ENCODE data around the gene KBTBD13.
A peak's percentile ranks its signal among the peaks of the same experiment; 100 is the strongest.

Gene KBTBD13

GRCh38 chr15:65052956-65053355, 23.6 kb upstream of the KBTBD13 start:
- no peak overlapping the region for H3K9ac ChIP-seq (ENCODE audit: low read length)
- peaks cover 16% of the 10 kb centered on the region for H3K4me1 ChIP-seq (ENCODE audit: control insufficient read depth, insufficient read depth, low read length)
- peaks cover 6% of the 10 kb centered on the region for H3K27me3 ChIP-seq (replicated peaks; ENCODE audit: control insufficient read depth, insufficient read depth, low read length)
- no peak overlapping the region for H3K4me3 ChIP-seq (ENCODE audit: low read length)
- H3K36me3 ChIP-seq (ENCODE audit: control insufficient read depth, insufficient read depth, low read length, severe bottlenecking): no peaks in the 10 kb centered on the region
- no peaks in the 10 kb centered on the region for H3K9me3 ChIP-seq (ENCODE audit: control insufficient read depth, low read length)
- DNase-seq (ENCODE audit: low read depth): no peak

DNA sequence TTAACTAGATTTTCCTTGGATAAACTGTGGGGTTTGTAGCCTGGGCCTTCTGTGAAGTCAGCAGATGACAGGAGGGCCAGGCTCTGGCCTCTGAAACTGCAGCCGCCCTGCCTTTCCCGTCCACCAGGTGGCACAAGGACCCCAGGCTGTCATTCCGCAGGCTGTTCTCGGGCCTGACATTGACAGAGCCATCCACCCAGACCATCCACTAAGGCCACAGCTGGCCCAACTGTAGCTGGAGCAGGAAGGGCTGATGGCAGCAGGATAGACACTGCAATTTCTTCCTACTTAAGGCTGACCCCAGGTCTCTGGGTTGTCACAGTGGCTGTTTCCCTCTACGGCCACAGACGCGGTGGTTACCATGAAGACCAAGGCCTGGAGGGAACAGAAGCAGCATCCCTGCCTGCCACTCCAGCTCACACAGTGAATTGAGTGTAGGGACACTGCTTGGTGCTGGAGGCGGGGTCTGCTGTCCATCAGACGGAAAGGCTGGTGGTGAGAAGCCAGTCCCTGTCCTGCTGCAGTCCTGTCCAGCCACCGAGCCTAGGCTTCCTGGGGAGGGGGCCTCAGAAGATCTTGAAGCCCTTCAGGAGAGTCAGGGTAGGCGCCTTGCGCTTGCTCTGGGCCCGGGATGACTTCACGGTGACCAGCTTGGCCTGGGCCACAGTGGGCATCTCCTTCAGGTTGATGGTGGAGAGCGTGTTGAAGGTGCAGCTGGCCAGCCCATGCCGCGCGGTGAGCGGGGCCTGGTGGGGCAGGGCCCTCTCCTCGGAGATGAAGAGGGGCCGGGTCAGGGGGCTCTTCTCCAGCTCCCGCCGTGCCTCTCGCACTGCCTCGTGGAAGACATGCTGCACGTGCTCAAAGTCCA, 22.0 kb upstream of the KBTBD13 start:
- H3K27me3 ChIP-seq (replicated peaks; ENCODE audit: control insufficient read depth, insufficient read depth, low read length): peaks cover 12% of the 10 kb centered on the region
- DNase-seq (ENCODE audit: low read depth): peak; percentile 84
- no peaks in the 10 kb centered on the region for H3K36me3 ChIP-seq (ENCODE audit: control insufficient read depth, insufficient read depth, low read length, severe bottlenecking)
- H3K9me3 ChIP-seq (ENCODE audit: control insufficient read depth, low read length): no peaks in the 10 kb centered on the region
- H3K4me3 ChIP-seq (ENCODE audit: low read length): no peak overlapping the region
- peaks cover 12% of the 10 kb centered on the region for H3K4me1 ChIP-seq (ENCODE audit: control insufficient read depth, insufficient read depth, low read length)
- H3K9ac ChIP-seq (ENCODE audit: low read length): no peak overlapping the region

DNA sequence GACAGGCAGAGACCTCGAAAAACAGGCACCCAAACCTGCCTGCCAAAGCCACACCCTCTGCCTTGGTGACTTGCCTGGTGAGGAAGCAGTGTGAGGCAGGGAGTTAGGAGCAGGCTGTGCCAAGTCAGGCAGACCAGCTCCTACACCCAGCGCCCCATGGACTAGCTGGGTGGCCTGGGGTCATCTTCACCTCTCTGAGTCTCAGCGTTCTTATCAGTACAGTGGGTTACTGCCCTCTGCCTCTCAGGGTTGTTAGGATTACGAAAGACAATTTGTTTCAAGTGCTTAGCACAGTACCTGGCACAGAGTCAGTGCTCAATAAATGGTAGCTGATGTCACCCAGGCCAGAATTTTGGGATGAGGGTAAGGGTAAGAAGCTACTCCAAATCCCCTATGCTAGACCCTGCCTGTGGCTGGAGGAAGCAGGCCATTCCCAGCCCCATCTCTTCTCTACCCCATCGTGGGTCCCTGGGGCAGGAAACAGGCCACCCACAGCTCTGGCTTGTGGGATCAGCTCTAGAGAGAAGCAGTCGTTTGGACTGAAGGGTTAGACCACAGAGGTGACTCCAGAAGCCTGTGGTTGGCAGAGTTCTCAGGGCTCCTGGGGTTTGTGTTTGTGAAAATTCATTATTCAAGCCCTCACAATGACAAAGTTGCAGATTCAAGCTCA, 21.2 kb upstream of the KBTBD13 start:
- peaks cover 11% of the 10 kb centered on the region for H3K4me1 ChIP-seq (ENCODE audit: control insufficient read depth, insufficient read depth, low read length)
- DNase-seq (ENCODE audit: low read depth): no peak
- H3K9ac ChIP-seq (ENCODE audit: low read length): no peak overlapping the region
- H3K4me3 ChIP-seq (ENCODE audit: low read length): no peak overlapping the region
- peaks cover 12% of the 10 kb centered on the region for H3K27me3 ChIP-seq (replicated peaks; ENCODE audit: control insufficient read depth, insufficient read depth, low read length)
- no peaks in the 10 kb centered on the region for H3K36me3 ChIP-seq (ENCODE audit: control insufficient read depth, insufficient read depth, low read length, severe bottlenecking)
- peaks cover 1% of the 10 kb centered on the region for H3K9me3 ChIP-seq (ENCODE audit: control insufficient read depth, low read length)

DNA sequence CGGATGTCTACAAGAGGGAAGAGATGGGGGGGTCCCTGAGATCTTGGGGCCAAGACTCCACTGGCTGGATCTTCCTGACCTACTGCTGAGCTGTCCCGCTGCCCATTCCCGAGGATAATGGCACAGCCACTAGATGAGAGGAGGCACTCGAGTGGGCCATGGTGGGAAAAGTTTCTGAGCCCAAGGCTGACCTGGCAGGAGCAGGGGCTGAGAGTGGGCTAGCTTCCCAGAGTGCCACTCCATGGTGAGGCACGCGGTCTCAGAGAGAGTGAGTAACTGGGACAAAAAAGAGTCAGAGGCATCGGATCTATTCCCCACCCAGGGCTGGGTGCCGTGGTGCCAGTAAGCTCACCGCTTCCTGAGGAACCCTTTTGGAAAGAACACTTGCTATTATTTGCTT, 20.4 kb upstream of the KBTBD13 start:
- no peak for DNase-seq (ENCODE audit: low read depth)
- H3K4me1 ChIP-seq (ENCODE audit: control insufficient read depth, insufficient read depth, low read length): peaks cover 19% of the 10 kb centered on the region
- H3K4me3 ChIP-seq (ENCODE audit: low read length): no peak overlapping the region
- H3K9ac ChIP-seq (ENCODE audit: low read length): no peak overlapping the region
- H3K9me3 ChIP-seq (ENCODE audit: control insufficient read depth, low read length): peaks cover 4% of the 10 kb centered on the region
- H3K27me3 ChIP-seq (replicated peaks; ENCODE audit: control insufficient read depth, insufficient read depth, low read length): peaks cover 12% of the 10 kb centered on the region
- no peaks in the 10 kb centered on the region for H3K36me3 ChIP-seq (ENCODE audit: control insufficient read depth, insufficient read depth, low read length, severe bottlenecking)

GRCh38 chr15:65056868-65057548, 19.5 kb upstream of the KBTBD13 start:
- DNase-seq (ENCODE audit: low read depth): no peak
- Histone ChIP-seq H3K9ac (ENCODE audit: low read length) (no peak overlapping the region), H3K27me3 (replicated peaks; ENCODE audit: control insufficient read depth, insufficient read depth, low read length) (peaks cover 12% of the 10 kb centered on the region), H3K4me1 (ENCODE audit: control insufficient read depth, insufficient read depth, low read length) (peaks cover 20% of the 10 kb centered on the region), H3K9me3 (ENCODE audit: control insufficient read depth, low read length) (peaks cover 4% of the 10 kb centered on the region), H3K4me3 (ENCODE audit: low read length) (no peak overlapping the region), H3K36me3 (ENCODE audit: control insufficient read depth, insufficient read depth, low read length, severe bottlenecking) (no peaks in the 10 kb centered on the region)

GRCh38 chr15:65057549-65057940, 19.0 kb upstream of the KBTBD13 start:
- peaks cover 4% of the 10 kb centered on the region for H3K9me3 ChIP-seq (ENCODE audit: control insufficient read depth, low read length)
- H3K4me1 ChIP-seq (ENCODE audit: control insufficient read depth, insufficient read depth, low read length): peaks cover 20% of the 10 kb centered on the region
- no peak overlapping the region for H3K4me3 ChIP-seq (ENCODE audit: low read length)
- H3K27me3 ChIP-seq (replicated peaks; ENCODE audit: control insufficient read depth, insufficient read depth, low read length): peaks cover 12% of the 10 kb centered on the region
- H3K9ac ChIP-seq (ENCODE audit: low read length): no peak overlapping the region
- H3K36me3 ChIP-seq (ENCODE audit: control insufficient read depth, insufficient read depth, low read length, severe bottlenecking): no peaks in the 10 kb centered on the region
- DNase-seq (ENCODE audit: low read depth): no peak

- no peak for DNase-seq (ENCODE audit: low read depth)
- H3K27me3 ChIP-seq (replicated peaks; ENCODE audit: control insufficient read depth, insufficient read depth, low read length): peaks cover 21% of the 10 kb centered on the region
- H3K4me3 ChIP-seq (ENCODE audit: low read length): no peak overlapping the region
- no peak overlapping the region for H3K9ac ChIP-seq (ENCODE audit: low read length)
- peaks cover 4% of the 10 kb centered on the region for H3K9me3 ChIP-seq (ENCODE audit: control insufficient read depth, low read length)
- H3K4me1 ChIP-seq (ENCODE audit: control insufficient read depth, insufficient read depth, low read length): peaks cover 24% of the 10 kb centered on the region
- no peaks in the 10 kb centered on the region for H3K36me3 ChIP-seq (ENCODE audit: control insufficient read depth, insufficient read depth, low read length, severe bottlenecking)
Observed at GRCh38 chr15:65058394-65059368, 17.9 kb upstream of the KBTBD13 start.

DNA sequence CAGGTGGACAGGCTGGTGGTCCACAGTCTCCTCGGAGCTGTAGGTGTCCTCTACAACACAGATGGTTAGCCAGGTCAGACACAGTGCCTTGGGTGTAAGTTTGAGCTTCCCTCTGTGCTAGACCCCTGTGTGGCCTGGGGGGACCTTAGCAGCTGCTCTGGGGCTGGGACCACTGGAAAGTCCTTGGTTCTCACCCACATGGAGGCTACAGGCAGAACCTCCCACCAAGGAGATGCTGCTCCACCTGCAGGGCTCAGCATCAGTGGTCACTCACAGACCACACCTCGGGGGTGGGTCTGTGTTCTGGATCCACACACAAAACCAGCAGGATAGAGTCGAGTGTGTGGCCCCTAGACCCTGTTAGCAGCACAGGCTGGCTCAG, 17.2 kb upstream of the KBTBD13 start:
- peaks cover 4% of the 10 kb centered on the region for H3K9me3 ChIP-seq (ENCODE audit: control insufficient read depth, low read length)
- peaks cover 24% of the 10 kb centered on the region for H3K4me1 ChIP-seq (ENCODE audit: control insufficient read depth, insufficient read depth, low read length)
- no peak overlapping the region for H3K4me3 ChIP-seq (ENCODE audit: low read length)
- no peak overlapping the region for H3K9ac ChIP-seq (ENCODE audit: low read length)
- H3K36me3 ChIP-seq (ENCODE audit: control insufficient read depth, insufficient read depth, low read length, severe bottlenecking): no peaks in the 10 kb centered on the region
- H3K27me3 ChIP-seq (replicated peaks; ENCODE audit: control insufficient read depth, insufficient read depth, low read length): peaks cover 26% of the 10 kb centered on the region
- DNase-seq (ENCODE audit: low read depth): no peak

- peaks cover 19% of the 10 kb centered on the region for H3K4me1 ChIP-seq (ENCODE audit: control insufficient read depth, insufficient read depth, low read length)
- no peak overlapping the region for H3K4me3 ChIP-seq (ENCODE audit: low read length)
- H3K27me3 ChIP-seq (replicated peaks; ENCODE audit: control insufficient read depth, insufficient read depth, low read length): peaks cover 26% of the 10 kb centered on the region
- no peaks in the 10 kb centered on the region for H3K36me3 ChIP-seq (ENCODE audit: control insufficient read depth, insufficient read depth, low read length, severe bottlenecking)
- peaks cover 4% of the 10 kb centered on the region for H3K9me3 ChIP-seq (ENCODE audit: control insufficient read depth, low read length)
- no peak overlapping the region for H3K9ac ChIP-seq (ENCODE audit: low read length)
- no peak for DNase-seq (ENCODE audit: low read depth)
Observed at GRCh38 chr15:65059931-65060596, 16.5 kb upstream of the KBTBD13 start.

GRCh38 chr15:65060641-65061397, 15.7 kb upstream of the KBTBD13 start:
- DNase-seq (ENCODE audit: low read depth): no peak
- Histone ChIP-seq H3K4me1 (ENCODE audit: control insufficient read depth, insufficient read depth, low read length) (peaks cover 13% of the 10 kb centered on the region), H3K4me3 (ENCODE audit: low read length) (no peak overlapping the region), H3K9ac (ENCODE audit: low read length) (no peak overlapping the region), H3K9me3 (ENCODE audit: control insufficient read depth, low read length) (peaks cover 4% of the 10 kb centered on the region), H3K27me3 (replicated peaks; ENCODE audit: control insufficient read depth, insufficient read depth, low read length) (peaks cover 26% of the 10 kb centered on the region), H3K36me3 (ENCODE audit: control insufficient read depth, insufficient read depth, low read length, severe bottlenecking) (no peaks in the 10 kb centered on the region)
